Measurements from ENCODE around the gene RNF125. TPM values are rescaled to one million over a fixed set of nuclear protein-coding genes. Genes with fewer than 3 reads are reported as not detected.

Gene RNF125
- total and polyA plus RNA-seq, 2 donors: 3.4 to 10.9 TPM

- Histone ChIP-seq H3K4me3 (ENCODE audit: low read depth, low read length) (no peak overlapping the region), H3K4me1 (ENCODE audit: insufficient read depth) (no peaks in the 10 kb centered on the region), H3K36me3 (ENCODE audit: insufficient read depth) (peaks cover 2% of the 10 kb centered on the region), H3K27ac (ENCODE audit: low read depth) (no peak overlapping the region)
- WGBS: 93% methylated on average over 4 of the region's 4 CpGs
- DNase-seq (ENCODE audit: extremely low spot score): no peak
These were observed 95.8 kb downstream of the RNF125 start for GRCh38 chr18:32114293-32114942.

DNA sequence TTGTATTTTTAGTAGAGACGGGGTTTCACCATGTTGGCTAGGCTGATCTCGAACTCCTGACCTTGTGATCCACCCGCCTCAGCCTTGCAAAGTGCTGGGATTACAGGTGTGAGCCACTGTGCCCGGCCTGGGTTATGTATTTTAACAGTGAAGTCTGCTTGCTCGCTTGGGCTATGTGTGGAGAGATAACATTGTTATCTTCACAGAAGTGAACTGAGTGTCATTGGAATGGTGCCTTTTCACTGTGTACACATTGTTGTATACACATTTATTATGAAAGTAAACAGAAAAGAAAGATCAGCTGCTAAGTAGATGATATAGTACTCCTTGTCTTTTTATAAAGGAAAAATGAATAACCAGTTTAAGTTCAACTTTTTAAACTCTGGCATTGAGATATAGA lies 103.4 kb downstream of the RNF125 start:
- Histone ChIP-seq H3K4me1 (ENCODE audit: insufficient read depth) (no peaks in the 10 kb centered on the region), H3K36me3 (ENCODE audit: insufficient read depth) (peaks cover 2% of the 10 kb centered on the region), H3K4me3 (ENCODE audit: low read depth, low read length) (no peak overlapping the region), H3K27ac (ENCODE audit: low read depth) (no peak overlapping the region)
- WGBS: 81% methylated on average over 5 of the region's 5 CpGs
- DNase-seq (ENCODE audit: extremely low spot score): no peak

Other genes starting within 250 kb of the RNF125 start
- gene TRAPPC8, start 75.7 kb upstream of the RNF125 start, total RNA-seq: 119 TPM
- gene TRAPPC8, start 75.7 kb upstream of the RNF125 start, polyA plus RNA-seq: 18.2 TPM
- gene RNF138, start 73.0 kb downstream of the RNF125 start, total RNA-seq: 35.4 TPM
- 23.5 TPM for gene RNF138, start 73.0 kb downstream of the RNF125 start, polyA plus RNA-seq
- gene MEP1B, start 171.2 kb downstream of the RNF125 start, total RNA-seq: 0.11 TPM
- not detected for gene MEP1B, start 171.2 kb downstream of the RNF125 start, polyA plus RNA-seq